Posterior vena cava (tissue), 2 donors: ENCODE data around the gene AXIN1. TPM values are rescaled to one million over a fixed set of nuclear protein-coding genes. Genes with fewer than 3 reads are reported as not detected.
"Not testable (repeated sequence)": the region's sequence is repeated elsewhere in the genome, so short reads cannot be mapped to it uniquely, and the experiment has no call there.

Source experiments
- DNase-seq: peaks from one replicate; pipeline ENCODE4 v3.0.0-alpha.2; 2020; ENCODE audit warnings: low spot score
- intact Hi-C, 2 donors: fragments of 100-400 bp; cut with DNase I; formaldehyde crosslinking; loops; one replicate each; pipeline versions ENCODE4 v1.14.1 to v1.14.2; 2022 to 2023
- total RNA-seq, 2 donors: library from RNA; stranded (reverse); fragmentation: NEBNext Ultra II Directional; extraction: Animal tissue kit (Norgen Biotek cat#: 25700); gene quantifications; one replicate each; pipeline ENCODE4 v1.2.1, GENCODE V29; 2021
- donor health status: DM: yes; HTN: yes; CAD: no.
- donor health status: DM: yes; HTN: yes; CAD: no.

AXIN1 gene
- total RNA-seq, 2 donors from 2014 or later = 13.4 to 19.0 TPM

DNA sequence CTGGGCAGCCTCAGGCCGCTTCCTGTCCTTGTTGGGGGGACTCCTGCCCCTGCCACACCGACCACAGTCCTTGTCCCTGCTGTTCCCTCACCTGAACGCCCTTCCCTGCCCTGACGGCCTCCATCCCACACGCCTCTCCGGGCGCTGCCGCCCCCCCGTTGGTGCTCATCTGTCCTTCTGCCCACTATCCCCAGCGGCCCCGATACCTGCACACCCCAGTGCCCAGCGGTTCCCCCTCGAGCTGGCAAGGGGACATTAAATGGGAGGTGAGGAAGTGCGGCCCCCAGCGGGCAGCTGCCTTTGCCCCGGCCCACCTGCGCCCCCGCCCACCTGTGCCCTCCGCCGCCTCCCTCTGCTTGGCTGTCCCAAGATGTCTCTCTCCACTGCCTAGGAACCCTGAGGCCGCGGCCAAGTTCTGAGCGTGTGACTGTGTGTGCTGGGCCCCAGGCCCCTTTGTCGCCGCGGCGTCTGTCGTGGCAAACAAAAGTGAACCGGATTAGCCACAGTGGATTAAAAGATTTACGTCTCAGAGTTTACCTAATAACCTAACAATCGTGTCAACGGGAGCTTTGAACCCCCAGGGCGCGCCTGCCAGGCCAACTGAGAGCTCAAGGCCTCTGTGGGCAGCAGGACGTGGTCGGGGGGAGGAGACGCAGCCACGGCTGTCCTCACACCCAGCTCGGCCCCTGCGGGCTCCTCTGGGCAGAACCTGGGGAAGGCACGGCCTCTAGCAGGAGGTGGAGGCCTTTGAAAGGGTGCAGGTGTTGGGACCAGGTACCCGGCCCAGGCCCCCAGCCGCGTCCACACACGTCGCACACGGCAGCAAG, 7.6 kb upstream of the AXIN1 start:
- DNase-seq = peak; percentile 74
- intact Hi-C loops = no loop called here

DNA sequence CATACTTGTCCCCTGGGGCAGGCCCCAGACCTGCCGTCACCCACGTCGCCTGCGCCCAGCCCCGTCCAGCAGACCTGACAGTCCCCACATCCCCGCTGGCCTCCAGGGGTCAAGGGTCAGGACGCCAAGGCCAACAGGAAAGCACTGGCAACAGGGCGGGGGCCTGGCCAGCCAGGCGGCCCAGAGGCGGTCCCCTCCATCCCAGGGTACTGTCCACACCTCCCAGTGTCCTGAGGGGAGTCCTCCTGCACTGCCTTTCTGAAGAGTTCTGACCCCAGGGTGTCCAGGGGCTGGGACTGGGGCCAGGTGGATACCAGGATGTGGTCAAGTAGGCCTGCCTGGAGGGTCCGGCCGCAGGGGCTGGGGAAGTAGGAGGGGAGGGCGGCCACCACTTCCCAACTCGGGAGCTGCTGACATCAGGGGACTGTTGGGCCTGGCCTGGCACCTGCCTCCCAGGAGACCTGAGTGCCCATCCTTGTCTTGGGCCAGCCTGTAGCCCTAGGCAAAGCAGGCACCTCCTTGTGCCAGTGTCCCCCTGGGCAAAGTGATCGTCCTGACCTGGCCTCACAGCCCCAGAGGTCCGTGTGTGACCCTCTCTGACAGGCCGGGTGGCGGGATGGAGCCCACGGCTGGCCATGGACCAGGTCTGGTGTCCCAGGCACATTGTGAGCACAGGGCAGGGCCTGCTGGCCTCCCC, 6.7 kb upstream of the AXIN1 start:
- DNase-seq = peak; percentile 79
- intact Hi-C loops = no loop called here

DNA sequence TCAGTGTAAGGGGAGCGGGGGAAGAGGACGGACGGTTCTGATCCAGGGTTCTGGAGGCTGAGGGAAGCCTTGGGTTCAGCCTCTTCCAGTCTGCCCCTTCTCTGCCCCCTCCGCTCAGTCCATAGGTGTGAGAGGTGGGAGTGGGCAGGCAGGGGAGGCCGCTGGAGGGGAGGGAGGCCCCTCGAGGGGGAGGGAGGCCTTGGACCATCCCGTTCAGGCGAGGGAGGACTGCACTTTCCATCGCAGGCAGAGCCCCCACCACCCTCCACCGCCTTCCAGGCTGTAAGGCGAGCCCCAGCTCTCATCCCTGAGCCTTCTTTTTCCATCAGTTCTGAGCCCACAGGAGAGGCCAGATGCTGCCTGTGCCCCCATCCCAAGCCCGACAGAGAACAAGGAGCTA, 4.2 kb upstream of the AXIN1 start:
- intact Hi-C loops = no loop called here

DNA sequence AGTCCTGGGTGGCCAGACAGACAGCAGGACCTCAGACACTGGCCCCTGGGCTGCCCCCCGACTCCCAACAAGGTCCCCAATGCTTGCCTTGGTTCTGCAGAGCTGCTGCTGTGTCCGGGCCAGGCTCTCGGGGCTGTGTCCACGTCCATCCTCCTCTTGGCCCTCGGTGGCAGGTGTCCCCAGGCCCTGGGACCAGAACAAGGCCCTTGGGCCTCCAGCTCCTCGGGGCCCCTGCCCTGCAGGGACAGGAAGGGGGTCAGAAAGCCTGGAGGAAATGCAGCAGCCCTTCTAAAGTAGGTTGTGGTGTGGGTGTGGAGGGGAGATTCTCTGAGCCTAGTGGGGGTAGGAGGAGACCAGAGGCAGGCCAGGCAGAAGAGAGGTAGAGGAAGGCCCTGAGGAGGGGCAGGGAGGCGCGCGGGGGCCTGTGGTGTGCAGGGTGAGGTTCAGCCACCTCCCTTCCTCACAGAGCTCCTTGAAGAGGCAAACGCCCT, 2.5 kb upstream of the AXIN1 start:
- intact Hi-C loops = no loop called here
- no peak for DNase-seq

More for the DNA sequence above, 4.2 kb upstream of the AXIN1 start:
- no peak for DNase-seq

DNA sequence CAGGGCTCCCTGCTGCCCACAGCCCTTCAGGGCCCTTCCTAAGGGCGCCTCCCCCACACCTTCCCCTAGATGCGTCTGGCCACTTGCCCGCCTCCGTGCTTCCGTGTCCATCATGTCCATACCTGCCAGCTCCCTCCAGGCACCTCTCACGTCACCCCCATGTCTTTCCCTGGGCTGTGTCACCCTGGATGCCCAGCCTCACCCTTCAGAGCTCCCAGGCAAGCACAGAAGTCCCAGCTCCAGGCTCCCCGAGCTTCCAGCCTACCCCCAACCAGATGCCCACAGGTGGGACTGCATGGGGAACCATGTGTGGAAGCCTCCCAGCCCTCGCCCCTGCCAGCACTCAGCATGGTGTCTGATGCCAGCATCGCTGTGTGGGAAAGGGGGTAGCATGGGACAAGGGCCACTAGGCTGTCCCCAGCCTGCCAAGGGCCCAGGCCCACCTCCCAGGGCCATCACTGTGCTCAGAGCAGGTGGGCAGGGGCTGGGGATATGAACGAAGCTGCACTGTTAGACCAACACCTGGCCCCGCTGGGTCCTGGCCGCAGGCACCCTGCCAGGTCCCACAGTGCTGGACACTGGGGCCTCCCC, 1.9 kb upstream of the AXIN1 start:
- no peak for DNase-seq
- intact Hi-C loops = no loop called here

DNA sequence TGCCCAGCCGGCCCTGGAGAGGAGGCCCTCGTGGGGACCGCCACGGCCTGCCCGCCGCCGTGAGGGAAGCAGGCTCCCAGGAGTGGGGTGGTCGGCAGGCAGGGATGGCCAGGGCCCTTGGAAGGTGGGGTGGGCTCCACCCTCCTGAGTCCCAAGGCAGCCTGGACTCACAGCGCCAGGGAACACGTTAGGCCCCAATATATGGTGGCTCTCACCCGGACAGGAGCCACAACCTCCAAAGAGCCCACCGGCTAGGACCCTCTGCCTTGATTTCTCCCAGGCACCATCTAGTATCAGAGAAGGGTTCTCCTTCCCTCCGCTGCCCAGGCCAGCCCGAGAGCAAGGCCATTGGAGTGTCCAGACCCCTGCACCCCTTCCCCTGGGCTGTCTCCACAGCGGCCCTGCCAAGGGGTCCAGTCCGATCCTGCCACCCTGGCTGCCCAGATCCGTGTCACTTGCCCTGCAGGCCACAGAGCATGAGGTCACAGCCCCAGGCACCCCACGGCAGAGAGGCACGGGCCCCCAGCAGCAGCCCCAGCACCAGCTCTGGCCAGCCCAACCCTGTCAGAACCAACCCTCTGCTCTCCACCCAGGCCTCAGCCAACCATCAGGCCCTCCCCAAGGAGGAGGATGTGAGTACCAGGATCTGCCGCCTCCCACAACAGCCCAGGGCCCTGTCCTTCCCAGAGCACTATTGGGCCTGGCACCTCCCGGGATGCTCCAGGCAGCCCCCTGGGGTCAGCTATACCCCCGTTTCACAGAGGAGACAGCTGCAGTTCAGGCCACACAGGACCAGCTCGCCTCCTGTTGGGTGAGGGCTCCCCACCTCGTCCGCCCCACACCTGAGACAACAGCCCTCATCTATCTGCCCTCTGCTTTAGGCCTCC, 1.1 kb upstream of the AXIN1 start:
- peak; percentile 84 for DNase-seq
- intact Hi-C loops = no loop called here

DNA sequence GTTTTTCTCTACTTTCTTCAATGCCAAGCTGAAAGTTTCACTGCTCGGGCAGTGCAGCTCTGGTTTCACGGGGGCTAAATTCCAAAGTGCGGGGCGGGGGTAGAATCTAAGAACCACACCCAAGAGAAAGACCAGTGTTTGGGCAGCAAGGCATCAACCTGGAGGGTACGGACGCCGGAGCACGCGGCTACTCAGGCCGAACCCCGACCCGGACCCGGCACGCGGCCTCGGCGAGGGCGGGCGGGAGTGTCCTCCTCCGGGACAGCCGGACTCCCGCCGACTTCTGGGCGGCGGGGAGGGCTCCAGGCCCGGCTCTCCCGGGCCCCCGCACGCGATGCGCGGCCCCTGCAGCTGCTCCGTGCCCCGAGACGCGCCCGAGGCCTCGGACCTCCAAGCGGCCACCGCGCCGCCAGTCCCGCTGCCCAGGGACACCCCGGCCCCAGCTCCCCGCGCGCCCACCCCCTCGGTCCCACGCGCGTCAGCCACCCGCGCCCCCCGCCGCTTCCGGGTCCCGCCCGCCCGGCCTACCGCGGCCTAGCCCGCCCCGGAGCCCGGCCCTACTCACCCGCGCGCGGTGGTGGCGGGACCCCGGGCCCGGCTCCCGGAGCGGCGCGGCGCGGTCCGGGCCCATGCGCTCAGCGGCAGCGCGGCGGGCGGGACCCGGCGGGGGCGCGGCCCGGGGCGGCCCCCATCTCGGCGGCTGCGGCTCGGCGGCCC, 561 bp downstream of the AXIN1 start:
- intact Hi-C loops = no loop called here
- DNase-seq = peak; percentile 83

DNA sequence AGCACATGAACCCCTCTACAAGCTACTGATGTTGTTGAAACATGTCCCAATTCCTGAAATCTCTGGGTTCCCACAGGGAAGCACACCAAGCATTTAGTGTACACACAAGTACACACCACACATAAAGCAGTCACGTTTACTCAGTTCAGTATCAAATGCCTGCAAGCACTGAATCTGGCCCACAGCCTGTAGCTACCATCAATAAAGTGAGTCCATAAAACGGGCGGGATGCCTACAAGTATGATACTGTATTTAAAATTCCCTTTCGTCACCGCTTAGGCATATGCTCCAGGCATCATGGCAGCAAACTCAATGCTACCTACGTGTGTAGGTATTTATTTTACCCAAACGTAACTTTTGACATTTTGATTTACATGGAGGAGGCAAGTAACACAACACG, 2.3 kb downstream of the AXIN1 start:
- intact Hi-C loops = no loop called here
- DNase-seq = no peak

DNA sequence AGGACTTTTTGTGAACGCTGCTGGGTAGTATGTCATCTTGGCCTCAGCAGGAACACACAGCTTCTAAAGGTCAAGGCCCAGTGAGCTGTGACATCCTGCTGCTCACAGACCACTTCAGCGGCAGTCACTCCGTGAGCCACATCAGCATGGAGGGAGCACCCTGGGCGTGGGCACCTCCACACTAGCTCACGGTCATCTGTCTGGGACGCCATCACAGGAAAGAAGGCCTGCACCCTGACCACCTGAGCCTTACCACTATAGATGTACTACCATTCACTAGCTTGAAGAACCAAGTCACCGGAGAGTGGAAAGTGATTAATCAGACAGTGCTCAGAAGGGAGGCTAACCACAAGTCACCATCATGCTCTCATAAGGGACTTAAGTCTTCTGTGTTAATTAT, 3.3 kb downstream of the AXIN1 start:
- intact Hi-C loops = no loop called here

DNA sequence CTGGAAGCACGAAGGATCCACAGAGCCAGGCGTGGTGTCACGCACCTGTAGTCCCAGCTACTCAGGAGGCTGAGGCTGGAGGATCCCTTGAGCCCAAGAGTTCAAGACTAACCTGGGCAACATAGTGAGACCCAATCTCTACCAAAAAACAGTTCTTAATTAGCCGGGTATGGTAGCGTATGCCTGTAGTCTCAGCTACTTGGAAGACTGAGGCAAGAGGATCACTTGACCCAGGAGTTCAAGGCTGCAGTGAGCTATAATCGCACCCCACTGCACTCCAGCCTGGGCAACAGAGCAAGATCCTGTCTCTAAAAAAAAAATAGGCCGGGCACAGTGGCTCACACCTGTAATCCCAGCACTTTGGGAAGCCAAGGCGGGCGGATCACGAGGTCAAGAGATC, 4.0 kb downstream of the AXIN1 start:
- intact Hi-C loops, DNase-seq: not testable (repeated sequence)

More for the DNA sequence above, 3.3 kb downstream of the AXIN1 start:
- no peak for DNase-seq

DNA sequence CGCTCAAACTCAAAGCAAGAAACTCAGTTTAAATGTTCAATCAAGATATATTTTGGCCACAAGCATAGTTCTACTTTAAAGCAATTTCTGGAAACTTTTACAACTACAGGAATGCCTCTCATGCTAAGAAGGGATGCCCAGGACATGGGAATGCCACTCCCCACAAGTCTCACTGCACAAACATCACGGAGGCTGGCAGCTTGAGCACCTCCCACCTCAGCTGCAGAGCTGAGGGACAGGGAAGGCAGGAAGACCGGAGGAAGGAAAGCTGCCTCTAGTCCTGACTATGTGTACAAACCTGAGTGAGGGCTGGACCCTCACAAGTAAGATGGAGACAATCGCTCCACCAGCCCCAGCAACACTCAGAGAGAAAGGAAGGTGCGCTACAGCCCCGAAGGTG, 5.3 kb downstream of the AXIN1 start:
- no peak for DNase-seq
- intact Hi-C loops = no loop called here

DNA sequence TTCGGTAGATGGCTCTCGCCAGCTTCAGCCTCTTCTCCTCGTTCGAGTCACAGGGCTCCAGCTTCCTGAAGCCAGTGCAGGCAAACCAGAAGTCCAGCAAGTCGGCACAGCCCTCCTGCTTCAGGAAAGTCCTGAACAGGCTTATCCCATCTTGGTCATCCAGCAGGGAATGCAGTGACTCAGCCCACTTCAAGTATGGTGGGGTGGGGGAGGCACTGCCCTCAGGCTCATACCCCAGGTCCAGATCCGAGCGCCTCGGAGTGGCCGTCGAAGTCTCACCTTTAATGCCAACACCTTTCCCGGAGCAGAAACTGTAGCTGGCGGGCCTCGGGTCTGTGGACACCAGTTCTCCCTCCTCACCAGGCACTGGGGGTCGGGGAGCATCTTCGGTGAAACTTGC, 5.9 kb downstream of the AXIN1 start:
- no peak for DNase-seq
- intact Hi-C loops = no loop called here

DNA sequence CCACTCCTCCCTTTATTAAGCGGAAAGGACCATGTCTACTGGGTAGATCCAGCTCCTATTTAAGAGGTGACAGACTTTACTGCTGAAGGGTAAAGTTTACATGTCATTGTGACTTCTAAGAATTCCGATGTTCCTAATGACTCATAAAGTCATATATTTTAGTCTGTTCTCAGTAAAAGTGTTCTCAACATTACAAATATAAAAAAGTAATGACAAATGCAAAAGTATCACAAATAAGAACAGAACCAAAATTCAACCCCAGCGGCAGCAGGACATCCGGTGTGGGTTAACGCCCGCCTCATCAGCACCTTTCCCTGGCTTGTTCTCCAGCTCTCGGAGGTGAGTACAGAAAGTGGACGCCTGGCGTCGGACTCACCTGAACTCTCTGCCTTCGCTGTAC, 6.8 kb downstream of the AXIN1 start:
- no peak for DNase-seq
- intact Hi-C loops = no loop called here

DNA sequence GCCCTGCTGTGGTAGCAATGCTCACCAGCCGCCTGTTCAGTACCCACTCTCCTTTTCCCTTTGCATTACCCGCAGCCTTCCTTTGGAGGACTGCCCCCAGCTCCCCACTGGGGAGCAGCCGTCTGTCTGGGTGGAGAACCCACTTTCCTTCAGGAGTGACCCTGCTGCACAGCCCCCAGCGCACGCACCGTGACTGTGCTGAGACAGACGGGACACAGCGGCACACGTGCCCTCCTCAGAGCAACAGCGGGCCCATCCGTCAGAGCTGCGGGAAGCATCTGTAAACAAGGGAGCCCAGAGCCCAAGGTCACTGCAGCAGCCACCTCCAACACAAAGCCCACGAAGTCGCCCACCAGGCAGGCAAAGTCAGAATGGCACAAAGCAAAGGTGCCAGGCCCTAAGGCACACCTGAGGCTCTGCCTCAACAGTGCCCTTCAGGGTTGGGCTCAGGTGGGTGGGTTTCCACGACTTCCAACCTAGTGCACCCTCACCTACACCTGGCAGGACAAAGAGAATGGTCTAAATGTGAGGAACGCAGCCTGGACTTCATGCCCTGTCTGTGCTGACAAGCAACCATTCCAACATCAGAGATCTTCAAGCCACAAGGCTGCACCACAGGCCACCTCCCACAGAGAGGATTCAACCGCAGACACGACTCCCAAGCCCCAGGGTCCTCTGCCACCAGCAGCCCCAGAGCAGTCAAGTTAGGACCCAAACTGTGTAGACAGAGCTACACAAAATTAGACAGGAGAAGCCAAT, 9.9 kb downstream of the AXIN1 start:
- DNase-seq = no peak
- intact Hi-C loops = no loop called here

DNA sequence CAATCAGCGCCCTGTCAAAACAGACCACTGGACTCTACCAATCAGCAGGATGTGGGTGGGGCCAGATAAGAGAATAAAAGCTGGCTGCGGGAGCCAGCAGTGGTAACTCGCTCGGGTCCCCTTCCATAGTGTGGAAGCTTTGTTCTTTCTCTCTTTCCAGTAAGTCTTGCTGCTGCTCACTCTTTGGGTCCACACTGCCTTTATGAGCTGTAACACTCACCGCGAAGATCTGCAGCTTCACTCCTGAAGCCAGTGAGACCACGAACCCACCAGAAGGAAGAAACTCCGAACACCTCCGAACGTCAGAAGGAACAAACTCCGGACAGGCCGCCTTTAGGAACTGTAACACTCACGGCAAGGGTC, 10.6 kb downstream of the AXIN1 start:
- DNase-seq, intact Hi-C loops: not testable (repeated sequence)

DNA sequence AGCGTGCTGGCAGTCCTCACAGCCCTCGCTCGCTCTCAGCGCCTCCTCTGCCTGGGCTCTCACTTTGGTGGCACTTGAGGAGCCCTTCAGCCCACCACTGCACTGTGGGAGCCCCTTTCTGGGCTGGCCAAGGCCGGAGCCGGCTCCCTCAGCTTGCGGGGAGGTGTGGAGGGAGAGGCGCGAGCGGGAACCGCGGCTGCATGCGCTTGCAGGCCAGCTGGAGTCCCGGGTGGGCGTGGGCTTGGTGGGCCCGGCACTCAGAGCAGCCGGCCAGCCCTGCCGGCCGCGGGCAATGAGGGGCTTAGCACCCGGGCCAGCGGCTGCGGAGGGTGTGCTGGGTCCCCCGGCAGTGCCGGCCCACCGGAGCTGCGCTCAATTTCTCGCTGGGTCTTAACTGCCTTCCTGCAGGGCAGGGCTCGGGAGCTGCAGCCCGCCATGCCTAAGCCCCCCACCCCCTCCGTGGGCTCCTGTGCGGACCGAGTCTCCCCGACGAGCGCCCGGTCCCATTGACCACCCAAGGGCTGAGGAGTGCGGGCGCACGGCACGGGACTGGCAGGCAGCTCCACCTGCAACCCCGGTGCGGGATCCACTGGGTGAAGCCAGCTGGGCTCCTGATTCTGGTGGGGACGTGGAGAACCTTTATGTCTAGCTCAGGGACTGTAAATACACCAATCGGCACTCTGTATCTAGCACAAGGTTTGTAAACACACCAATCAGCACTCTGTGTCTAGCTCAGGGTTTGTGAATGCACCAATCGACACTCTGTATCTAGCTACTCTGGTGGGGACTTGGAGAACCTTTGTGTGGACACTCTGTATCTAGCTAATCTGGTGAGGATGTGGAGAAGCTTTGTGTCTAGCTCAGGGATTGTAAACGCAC, 11.2 kb downstream of the AXIN1 start:
- DNase-seq, intact Hi-C loops: not testable (repeated sequence)
